ENCODE results near the gene XRRA1. TPM values are rescaled to one million over a fixed set of nuclear protein-coding genes. Genes with fewer than 3 reads are reported as not detected.

XRRA1 gene
- total RNA-seq, 1 experiment from 2014 or later = 10.4 TPM

DNA sequence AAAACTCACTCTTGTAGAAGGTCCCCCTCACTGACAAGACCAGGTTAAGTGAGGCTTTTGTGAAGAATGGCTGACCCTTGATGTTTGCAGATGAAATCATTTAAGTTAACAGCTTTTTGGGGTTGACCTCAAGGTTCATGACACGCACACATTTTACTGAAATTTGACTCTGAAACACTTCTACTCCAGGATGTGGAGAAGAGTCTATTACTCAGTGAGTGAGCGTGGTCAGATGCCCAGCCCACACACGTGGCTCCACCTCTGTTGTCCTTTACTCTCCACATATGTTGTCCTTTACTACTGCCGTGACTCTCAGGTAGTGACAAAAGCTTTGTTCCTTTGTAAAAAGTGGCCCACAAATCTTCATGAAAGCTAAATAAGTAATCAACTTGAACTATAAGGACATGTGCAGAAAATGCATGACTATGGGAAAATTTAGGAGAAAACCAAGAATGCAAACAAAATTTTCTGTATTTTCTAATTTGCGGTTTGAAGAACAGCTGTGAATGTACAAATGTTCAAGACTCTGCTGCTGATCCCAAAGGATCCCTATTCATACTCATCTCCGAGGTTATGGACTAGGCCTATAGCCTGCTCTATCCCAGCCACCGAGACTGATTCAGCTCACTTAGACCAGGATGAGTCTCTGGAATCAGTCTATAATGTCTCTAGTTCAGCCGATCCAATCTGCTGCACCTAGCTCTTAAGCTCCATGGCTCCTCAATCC lies 22.4 kb downstream of the XRRA1 start:
- CTCF ChIA-PET = interaction anchor here (1.6 to 1.7 kb wide), 2 partner anchors 214 to 278 kb away, joined by 5 to 7 read pairs; no protein-coding TSS in a partner anchor
- DNase-seq (ENCODE audit: low spot score) (no peak), ATAC-seq (no peak)
- Mint-ChIP-seq H3K9me3 (no peaks in the 10 kb centered on the region), H3K27me3 (ENCODE audit: low read depth) (no peaks in the 10 kb centered on the region), H3K27ac (no peak overlapping the region), H3K4me1 (no peaks in the 10 kb centered on the region), H3K4me3 (no peak overlapping the region), H3K36me3 (no peaks in the 10 kb centered on the region)
- POLR2A ChIA-PET = no interaction called here
- TF ChIP-seq, protein P1, sequence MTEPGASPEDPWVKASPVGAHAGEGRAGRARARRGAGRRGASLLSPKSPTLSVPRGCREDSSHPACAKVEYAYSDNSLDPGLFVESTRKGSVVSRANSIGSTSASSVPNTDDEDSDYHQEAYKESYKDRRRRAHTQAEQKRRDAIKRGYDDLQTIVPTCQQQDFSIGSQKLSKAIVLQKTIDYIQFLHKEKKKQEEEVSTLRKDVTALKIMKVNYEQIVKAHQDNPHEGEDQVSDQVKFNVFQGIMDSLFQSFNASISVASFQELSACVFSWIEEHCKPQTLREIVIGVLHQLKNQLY (CRISPR knock-in tag; IDR thresholded peaks at IDR 0.05) = no peak
- TF ChIP-seq MXD4 (CRISPR knock-in tag; IDR thresholded peaks at IDR 0.05; ENCODE audit: borderline replicate concordance) = no peak
- no peak for TF ChIP-seq ZNF396 (CRISPR knock-in tag; IDR thresholded peaks at IDR 0.05; ENCODE audit: borderline replicate concordance)
- no peak for TF ChIP-seq ZBTB21 (CRISPR knock-in tag; IDR thresholded peaks at IDR 0.05; ENCODE audit: borderline replicate concordance)
- no peak for TF ChIP-seq TEAD4 (CRISPR knock-in tag; IDR thresholded peaks at IDR 0.05)
- TF ChIP-seq, protein P2, sequence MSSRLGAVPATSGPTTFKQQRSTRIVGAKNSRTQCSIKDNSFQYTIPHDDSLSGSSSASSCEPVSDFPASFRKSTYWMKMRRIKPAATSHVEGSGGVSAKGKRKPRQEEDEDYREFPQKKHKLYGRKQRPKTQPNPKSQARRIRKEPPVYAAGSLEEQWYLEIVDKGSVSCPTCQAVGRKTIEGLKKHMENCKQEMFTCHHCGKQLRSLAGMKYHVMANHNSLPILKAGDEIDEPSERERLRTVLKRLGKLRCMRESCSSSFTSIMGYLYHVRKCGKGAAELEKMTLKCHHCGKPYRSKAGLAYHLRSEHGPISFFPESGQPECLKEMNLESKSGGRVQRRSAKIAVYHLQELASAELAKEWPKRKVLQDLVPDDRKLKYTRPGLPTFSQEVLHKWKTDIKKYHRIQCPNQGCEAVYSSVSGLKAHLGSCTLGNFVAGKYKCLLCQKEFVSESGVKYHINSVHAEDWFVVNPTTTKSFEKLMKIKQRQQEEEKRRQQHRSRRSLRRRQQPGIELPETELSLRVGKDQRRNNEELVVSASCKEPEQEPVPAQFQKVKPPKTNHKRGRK (CRISPR knock-in tag; IDR thresholded peaks at IDR 0.05; ENCODE audit: borderline replicate concordance) = no peak
- no peak for TF ChIP-seq ATF1 (CRISPR knock-in tag; IDR thresholded peaks at IDR 0.05)
- TF ChIP-seq ZNF219 (CRISPR knock-in tag; IDR thresholded peaks at IDR 0.05; ENCODE audit: borderline replicate concordance) = no peak
- TF ChIP-seq, protein P3, sequence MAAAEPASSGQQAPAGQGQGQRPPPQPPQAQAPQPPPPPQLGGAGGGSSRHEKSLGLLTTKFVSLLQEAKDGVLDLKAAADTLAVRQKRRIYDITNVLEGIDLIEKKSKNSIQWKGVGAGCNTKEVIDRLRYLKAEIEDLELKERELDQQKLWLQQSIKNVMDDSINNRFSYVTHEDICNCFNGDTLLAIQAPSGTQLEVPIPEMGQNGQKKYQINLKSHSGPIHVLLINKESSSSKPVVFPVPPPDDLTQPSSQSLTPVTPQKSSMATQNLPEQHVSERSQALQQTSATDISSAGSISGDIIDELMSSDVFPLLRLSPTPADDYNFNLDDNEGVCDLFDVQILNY (CRISPR knock-in tag; IDR thresholded peaks at IDR 0.05) = no peak
- TF ChIP-seq OVOL2 (CRISPR knock-in tag; IDR thresholded peaks at IDR 0.05; ENCODE audit: borderline replicate concordance) = no peak
- TF ChIP-seq RORB (CRISPR knock-in tag; IDR thresholded peaks at IDR 0.05) = no peak
- no peak for TF ChIP-seq HMGA2 (CRISPR knock-in tag; IDR thresholded peaks at IDR 0.05)

DNA sequence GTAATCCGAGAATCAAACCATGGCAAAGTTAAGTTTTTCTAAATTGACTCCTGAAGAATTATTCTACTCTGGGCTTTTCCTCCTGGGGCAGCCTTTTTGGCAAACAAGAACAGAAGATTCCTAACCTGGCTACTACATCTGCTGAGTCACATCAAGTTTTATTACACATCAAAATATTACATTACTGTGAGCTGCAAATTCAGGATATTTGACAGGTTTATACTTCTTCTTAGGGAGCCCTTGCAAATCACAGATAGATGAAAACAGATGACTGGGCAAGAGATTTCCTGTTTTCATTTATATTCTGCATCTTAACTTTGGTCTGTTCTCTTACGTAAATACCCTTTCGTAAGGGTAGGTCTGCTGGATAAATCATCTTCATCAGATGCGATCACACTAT lies 23.6 kb downstream of the XRRA1 start:
- Mint-ChIP-seq H3K27ac (no peak overlapping the region), H3K4me3 (no peak overlapping the region), H3K27me3 (ENCODE audit: low read depth) (no peaks in the 10 kb centered on the region), H3K36me3 (no peaks in the 10 kb centered on the region), H3K9me3 (no peaks in the 10 kb centered on the region), H3K4me1 (no peaks in the 10 kb centered on the region)
- CTCF ChIA-PET = interaction anchor here (1.6 to 1.7 kb wide), 2 partner anchors 215 to 280 kb away, joined by 5 to 7 read pairs; no protein-coding TSS in a partner anchor
- POLR2A ChIA-PET = no interaction called here
- TF ChIP-seq, protein P4, sequence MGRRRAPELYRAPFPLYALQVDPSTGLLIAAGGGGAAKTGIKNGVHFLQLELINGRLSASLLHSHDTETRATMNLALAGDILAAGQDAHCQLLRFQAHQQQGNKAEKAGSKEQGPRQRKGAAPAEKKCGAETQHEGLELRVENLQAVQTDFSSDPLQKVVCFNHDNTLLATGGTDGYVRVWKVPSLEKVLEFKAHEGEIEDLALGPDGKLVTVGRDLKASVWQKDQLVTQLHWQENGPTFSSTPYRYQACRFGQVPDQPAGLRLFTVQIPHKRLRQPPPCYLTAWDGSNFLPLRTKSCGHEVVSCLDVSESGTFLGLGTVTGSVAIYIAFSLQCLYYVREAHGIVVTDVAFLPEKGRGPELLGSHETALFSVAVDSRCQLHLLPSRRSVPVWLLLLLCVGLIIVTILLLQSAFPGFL (CRISPR knock-in tag; IDR thresholded peaks at IDR 0.05; ENCODE audit: borderline replicate concordance) = no peak
- TF ChIP-seq NR2C2 (CRISPR knock-in tag; IDR thresholded peaks at IDR 0.05) (no peak), JAZF1 (CRISPR knock-in tag; IDR thresholded peaks at IDR 0.05) (no peak)
- ATAC-seq = no peak
- no peak for DNase-seq (ENCODE audit: low spot score)

DNA sequence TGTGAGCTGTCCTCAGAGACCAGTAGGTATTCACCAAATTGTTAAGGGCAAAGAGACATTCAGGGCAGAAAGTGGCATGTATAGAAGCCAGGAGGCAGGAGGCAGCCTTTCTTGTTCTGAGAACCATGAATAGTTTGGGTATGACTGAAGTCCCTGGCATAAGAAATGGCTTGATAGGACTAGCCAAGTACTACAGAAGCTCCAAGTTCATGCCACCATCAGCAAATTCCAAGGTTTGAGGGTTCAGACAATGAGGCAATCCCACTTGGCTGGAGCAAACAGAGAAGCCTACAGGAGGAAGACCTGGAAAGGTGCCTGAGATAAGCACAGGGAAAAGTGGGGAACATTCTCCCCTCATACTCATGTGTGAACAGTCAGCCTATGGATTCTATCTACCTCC lies 25.8 kb downstream of the XRRA1 start:
- no peaks in the 10 kb centered on the region for H3K9me3 Mint-ChIP-seq
- H3K27me3 Mint-ChIP-seq (ENCODE audit: low read depth) = no peaks in the 10 kb centered on the region
- CTCF ChIA-PET = interaction anchor here (1.8 kb wide), 1 partner anchor 218 kb away, joined by 6 read pairs; no protein-coding TSS in a partner anchor
- 0 out of 2 replicates have a peak, but pooled peaks cover 4% of the 10 kb centered on the region for H3K36me3 Mint-ChIP-seq
- POLR2A ChIA-PET = no interaction called here
- H3K4me1 Mint-ChIP-seq = no peaks in the 10 kb centered on the region
- H3K27ac Mint-ChIP-seq = no peak overlapping the region
- DNase-seq (ENCODE audit: low spot score) (no peak), ATAC-seq (no peak)
- H3K4me3 Mint-ChIP-seq = no peak overlapping the region
- TF ChIP-seq, protein P5, sequence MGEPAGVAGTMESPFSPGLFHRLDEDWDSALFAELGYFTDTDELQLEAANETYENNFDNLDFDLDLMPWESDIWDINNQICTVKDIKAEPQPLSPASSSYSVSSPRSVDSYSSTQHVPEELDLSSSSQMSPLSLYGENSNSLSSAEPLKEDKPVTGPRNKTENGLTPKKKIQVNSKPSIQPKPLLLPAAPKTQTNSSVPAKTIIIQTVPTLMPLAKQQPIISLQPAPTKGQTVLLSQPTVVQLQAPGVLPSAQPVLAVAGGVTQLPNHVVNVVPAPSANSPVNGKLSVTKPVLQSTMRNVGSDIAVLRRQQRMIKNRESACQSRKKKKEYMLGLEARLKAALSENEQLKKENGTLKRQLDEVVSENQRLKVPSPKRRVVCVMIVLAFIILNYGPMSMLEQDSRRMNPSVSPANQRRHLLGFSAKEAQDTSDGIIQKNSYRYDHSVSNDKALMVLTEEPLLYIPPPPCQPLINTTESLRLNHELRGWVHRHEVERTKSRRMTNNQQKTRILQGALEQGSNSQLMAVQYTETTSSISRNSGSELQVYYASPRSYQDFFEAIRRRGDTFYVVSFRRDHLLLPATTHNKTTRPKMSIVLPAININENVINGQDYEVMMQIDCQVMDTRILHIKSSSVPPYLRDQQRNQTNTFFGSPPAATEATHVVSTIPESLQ (CRISPR knock-in tag; IDR thresholded peaks at IDR 0.05) = no peak
- TF ChIP-seq GRHL2 (CRISPR knock-in tag; IDR thresholded peaks at IDR 0.05; ENCODE audit: insufficient replicate concordance, severe bottlenecking) = no peak
- TF ChIP-seq, protein P6, sequence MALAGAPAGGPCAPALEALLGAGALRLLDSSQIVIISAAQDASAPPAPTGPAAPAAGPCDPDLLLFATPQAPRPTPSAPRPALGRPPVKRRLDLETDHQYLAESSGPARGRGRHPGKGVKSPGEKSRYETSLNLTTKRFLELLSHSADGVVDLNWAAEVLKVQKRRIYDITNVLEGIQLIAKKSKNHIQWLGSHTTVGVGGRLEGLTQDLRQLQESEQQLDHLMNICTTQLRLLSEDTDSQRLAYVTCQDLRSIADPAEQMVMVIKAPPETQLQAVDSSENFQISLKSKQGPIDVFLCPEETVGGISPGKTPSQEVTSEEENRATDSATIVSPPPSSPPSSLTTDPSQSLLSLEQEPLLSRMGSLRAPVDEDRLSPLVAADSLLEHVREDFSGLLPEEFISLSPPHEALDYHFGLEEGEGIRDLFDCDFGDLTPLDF (CRISPR knock-in tag; IDR thresholded peaks at IDR 0.05) = no peak
- no peak for TF ChIP-seq ZNF138 (CRISPR knock-in tag; conservative IDR thresholded peaks at IDR 0.05)
- TF ChIP-seq, protein P7, sequence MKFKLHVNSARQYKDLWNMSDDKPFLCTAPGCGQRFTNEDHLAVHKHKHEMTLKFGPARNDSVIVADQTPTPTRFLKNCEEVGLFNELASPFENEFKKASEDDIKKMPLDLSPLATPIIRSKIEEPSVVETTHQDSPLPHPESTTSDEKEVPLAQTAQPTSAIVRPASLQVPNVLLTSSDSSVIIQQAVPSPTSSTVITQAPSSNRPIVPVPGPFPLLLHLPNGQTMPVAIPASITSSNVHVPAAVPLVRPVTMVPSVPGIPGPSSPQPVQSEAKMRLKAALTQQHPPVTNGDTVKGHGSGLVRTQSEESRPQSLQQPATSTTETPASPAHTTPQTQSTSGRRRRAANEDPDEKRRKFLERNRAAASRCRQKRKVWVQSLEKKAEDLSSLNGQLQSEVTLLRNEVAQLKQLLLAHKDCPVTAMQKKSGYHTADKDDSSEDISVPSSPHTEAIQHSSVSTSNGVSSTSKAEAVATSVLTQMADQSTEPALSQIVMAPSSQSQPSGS (CRISPR knock-in tag; IDR thresholded peaks at IDR 0.05; ENCODE audit: borderline replicate concordance, low read depth) = no peak
- TF ChIP-seq, protein P4 (CRISPR knock-in tag; IDR thresholded peaks at IDR 0.05; ENCODE audit: borderline replicate concordance) = no peak

All from WTC11 (cell line).